Measurements from ENCODE around the gene TCEA2.

The TCEA2 gene

GRCh38 chr20:64062596-64063388 is at the start of gene TCEA2:
TCEA2 (plus strand) TSS chr20:64063198; CDS start chr20:64063313, 115 bp downstream.
- peak; percentile 100 for DNase-seq

GRCh38 chr20:64015635-64016034 is 47.4 kb upstream of the TCEA2 start:
- no peak for DNase-seq

- no peak for DNase-seq
Observed at GRCh38 chr20:64021124-64021975, 41.6 kb upstream of the TCEA2 start.

- DNase-seq, result no peak
Observed at GRCh38 chr20:64022671-64023360, 40.2 kb upstream of the TCEA2 start.

GRCh38 chr20:64023361-64024140 is 39.4 kb upstream of the TCEA2 start:
- no peak for DNase-seq

DNA sequence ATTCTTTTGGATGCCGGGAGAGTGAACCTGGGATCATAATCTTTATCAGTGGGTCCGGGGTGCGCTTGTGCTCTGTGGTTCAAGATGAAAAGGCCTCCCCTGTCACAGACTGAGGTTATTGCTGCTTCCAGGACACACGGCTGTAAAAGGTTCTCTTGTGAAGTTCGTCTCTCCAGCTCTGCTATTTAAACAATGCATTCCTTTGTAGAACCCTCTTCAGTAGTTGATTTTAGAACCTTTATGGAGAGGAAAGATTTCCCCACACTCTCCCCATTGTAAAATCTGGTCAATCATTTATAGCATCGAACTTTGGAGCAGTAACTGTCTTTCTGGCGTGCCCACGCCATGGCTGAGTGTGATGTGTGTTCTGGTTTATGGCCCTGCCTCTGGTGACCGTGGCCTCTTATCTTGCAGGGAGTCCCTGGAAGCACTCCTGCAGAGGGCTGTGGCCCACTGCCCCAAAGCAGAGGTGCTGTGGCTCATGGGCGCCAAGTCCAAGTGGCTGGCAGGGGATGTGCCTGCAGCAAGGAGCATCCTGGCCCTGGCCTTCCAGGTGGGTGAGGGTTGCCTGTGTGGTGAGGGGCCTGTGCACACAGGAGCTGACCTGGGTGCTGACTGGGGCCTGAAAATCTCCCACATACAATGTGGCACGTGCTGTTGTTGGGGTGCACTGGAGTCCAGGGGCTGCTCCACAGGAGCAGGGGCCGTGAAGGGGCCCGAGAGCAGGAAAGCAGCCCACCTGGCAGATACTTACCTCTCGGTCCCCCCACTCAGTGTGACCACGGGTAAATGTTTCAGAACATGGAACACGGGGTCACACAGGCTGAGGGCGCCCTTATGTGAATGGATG is 38.6 kb upstream of the TCEA2 start:
- DNase-seq, result no peak

GRCh38 chr20:64025101-64025825 is 37.7 kb upstream of the TCEA2 start:
- DNase-seq, result no peak

GRCh38 chr20:64025826-64026412 is 37.1 kb upstream of the TCEA2 start:
- no peak for DNase-seq

DNA sequence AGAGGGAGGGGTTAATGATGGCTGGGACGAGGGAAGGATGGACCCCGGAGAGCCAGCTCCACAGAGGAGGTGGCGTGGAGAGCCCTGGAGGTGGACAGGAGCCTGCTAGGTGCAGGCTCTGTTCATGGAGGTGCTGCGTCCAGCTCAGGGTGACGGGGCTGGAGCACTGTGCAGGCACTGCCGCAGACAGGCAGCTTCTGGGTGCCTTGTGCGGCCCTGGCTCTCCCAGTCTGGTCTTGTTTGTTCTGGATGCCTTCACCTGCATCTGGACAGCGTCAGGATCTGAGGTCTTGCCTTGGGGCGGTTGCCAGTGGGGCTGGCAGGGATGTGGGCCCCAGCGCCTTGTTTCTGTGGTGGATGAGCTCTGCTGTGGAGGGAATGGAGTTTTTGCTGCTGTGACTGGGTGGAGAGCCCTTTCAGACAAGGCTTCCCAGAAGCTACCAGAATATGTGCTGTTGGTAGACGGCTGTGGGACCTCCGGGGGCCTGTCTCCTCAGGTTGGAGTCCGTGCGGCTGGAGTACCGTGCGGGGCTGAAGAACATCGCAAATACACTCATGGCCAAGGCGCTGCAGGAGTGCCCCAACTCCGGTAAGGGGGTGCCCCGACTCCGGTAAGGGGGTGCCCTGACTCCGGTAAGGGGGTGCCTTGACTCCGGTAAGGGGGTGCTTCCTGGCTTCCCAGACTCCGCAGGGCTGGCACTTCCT is 34.9 kb upstream of the TCEA2 start:
- DNase-seq, result no peak

- DNase-seq, result no peak
Observed at GRCh38 chr20:64029293-64030117, 33.5 kb upstream of the TCEA2 start.

DNA sequence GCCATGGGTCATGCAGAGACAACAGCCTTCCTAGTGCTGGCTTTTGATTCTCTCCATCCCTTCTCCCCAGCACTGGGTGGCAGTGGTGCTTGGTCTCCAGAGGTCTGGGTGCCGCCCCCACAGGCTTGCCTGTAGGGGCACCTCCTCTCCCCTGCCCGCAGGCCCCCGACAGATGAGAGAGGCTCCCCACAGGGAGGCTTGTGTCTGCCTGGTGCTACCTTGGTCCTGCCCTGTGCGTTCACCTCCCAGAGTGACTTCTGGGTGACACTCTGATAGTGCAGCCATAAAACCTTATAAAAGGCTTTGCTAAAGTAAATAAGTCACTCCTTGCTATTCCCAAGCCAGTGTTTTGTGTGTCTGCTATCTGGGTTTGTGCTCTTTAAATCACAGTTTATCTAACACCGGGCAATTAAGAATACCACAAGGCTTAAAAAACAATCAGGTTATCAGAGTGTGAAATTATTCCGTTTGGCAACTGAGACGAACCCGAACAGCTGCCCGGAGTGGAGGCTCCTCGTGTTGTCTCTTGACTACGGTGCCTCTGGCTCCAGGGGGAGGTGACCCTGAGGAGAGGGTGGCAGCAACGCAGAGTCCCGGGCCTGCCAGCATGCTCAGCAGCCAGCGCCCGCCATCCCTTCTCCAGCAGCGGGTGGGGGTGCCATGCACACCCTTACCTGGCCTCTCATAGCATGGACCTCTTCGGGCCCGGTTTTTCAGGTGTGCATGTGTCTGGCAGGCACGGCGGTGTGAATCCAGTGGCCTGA is 32.4 kb upstream of the TCEA2 start:
- no peak for DNase-seq

GRCh38 chr20:64031822-64032314 is 31.1 kb upstream of the TCEA2 start:
- DNase-seq, result no peak

GRCh38 chr20:64032706-64033624 is 30.0 kb upstream of the TCEA2 start:
- no peak for DNase-seq

GRCh38 chr20:64033981-64034493 is 29.0 kb upstream of the TCEA2 start:
- DNase-seq, result no peak

DNA sequence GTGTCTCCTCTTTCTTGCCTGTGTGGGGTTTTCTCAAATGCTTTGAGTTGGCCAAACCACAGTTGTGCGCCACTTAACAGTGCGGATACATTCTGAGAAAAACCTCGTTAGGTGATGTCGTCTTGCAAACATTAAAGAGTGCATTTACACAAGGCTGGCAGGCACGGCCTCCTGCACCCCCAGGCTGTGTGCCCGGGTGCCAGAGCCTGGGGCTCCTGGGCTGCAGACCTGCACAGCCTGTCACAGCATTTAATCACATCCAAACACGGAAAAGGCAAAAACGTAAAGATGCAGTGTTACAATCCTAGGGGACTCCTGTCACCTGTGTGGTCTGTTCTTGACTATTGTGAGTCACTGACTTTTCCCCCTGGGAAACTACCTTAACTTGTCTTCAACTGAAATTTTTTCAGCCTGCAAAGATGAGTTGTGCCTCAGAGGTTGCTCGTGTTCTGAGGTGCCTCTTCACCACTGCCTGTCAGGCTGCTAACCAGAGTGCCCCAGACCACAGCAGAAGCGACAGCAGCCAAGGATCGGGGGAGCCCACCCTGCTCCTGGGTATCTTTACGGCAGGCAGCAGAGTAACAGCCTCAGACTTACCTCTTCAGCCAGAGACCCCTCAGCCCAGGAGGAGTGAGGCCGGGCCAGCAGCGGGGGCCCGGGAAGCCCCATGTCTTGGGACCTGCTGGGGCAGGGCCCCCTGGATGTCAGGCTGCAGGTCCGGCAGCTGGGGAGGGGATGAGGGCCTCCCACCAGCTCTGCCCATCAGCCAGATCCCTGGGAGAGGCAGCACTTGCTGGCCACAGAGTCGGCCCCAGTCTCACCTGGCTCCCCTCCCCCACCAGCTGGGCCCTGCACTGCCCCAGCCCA is 27.7 kb upstream of the TCEA2 start:
- DNase-seq, result no peak
